Skeletal muscle satellite cell (primary cell): Measurements from ENCODE around the gene ADAMTS16. TPM values are rescaled to one million over a fixed set of nuclear protein-coding genes. Genes with fewer than 3 reads are reported as not detected.

Experiments
- H3K27me3 ChIP-seq: 2 replicates; pipeline ENCODE4 v1.7.0; 2013; ENCODE audit warnings: low read length; ENCODE audit not compliant: control insufficient read depth, insufficient read depth
- H3K36me3 ChIP-seq: 2 replicates; pipeline ENCODE4 v1.7.0; 2013; ENCODE audit warnings: mild to moderate bottlenecking, control low read depth, low read length; ENCODE audit not compliant: insufficient read depth
- H3K4me1 ChIP-seq: 2 replicates; pipeline ENCODE4 v1.7.0; 2013; ENCODE audit warnings: low read length; ENCODE audit not compliant: control insufficient read depth, insufficient read depth
- H3K4me2 ChIP-seq: 2 replicates; pipeline ENCODE4 v1.7.0; 2013; ENCODE audit warnings: mild to moderate bottlenecking, low read length
- H3K4me3 ChIP-seq: 2 replicates; pipeline ENCODE4 v1.7.0; 2013; ENCODE audit warnings: low read length
- H3K9ac ChIP-seq: 2 replicates; pipeline ENCODE4 v1.7.0; 2013; ENCODE audit warnings: mild to moderate bottlenecking, low read depth, low read length, moderate library complexity
- H3K9me3 ChIP-seq: replicated peaks from 2 replicates; pipeline ENCODE4 v1.7.0; 2013; ENCODE audit warnings: mild to moderate bottlenecking, control low read depth, low read length
- small RNA-seq: library from RNA; depleted of rRNA; stranded (forward); fragments of <200 nt; gene quantifications from one replicate; pipeline ENCODE3, GENCODE V24; 2012

ADAMTS16 gene

GRCh38 chr5:5359618-5360017 lies 219.5 kb downstream of the ADAMTS16 start:
- Histone ChIP-seq H3K4me2 (no peak overlapping the region), H3K9ac (no peak overlapping the region), H3K36me3 (no peaks in the 10 kb centered on the region), H3K27me3 (peaks cover 7% of the 10 kb centered on the region), H3K4me1 (no peaks in the 10 kb centered on the region), H3K4me3 (no peak overlapping the region), H3K9me3 (no peaks in the 10 kb centered on the region)

- no peaks in the 10 kb centered on the region for H3K9me3 ChIP-seq
- H3K9ac ChIP-seq, result no peak overlapping the region
- no peak overlapping the region for H3K4me3 ChIP-seq
- H3K4me1 ChIP-seq, result no peaks in the 10 kb centered on the region
- no peak overlapping the region for H3K4me2 ChIP-seq
- no peaks in the 10 kb centered on the region for H3K36me3 ChIP-seq
- H3K27me3 ChIP-seq, result peaks cover 7% of the 10 kb centered on the region
Observed at GRCh38 chr5:5360363-5360940, 220.3 kb downstream of the ADAMTS16 start.

- no peaks in the 10 kb centered on the region for H3K4me1 ChIP-seq
- H3K4me2 ChIP-seq, result no peak overlapping the region
- no peaks in the 10 kb centered on the region for H3K36me3 ChIP-seq
- no peak overlapping the region for H3K4me3 ChIP-seq
- H3K9me3 ChIP-seq, result no peaks in the 10 kb centered on the region
- H3K9ac ChIP-seq, result no peak overlapping the region
- peaks cover 7% of the 10 kb centered on the region for H3K27me3 ChIP-seq
Observed at GRCh38 chr5:5360941-5361520, 220.9 kb downstream of the ADAMTS16 start.

- no peaks in the 10 kb centered on the region for H3K4me1 ChIP-seq
- no peak overlapping the region for H3K4me3 ChIP-seq
- no peaks in the 10 kb centered on the region for H3K36me3 ChIP-seq
- H3K9me3 ChIP-seq, result no peaks in the 10 kb centered on the region
- peaks cover 7% of the 10 kb centered on the region for H3K27me3 ChIP-seq
- H3K9ac ChIP-seq, result no peak overlapping the region
- H3K4me2 ChIP-seq, result no peak overlapping the region
Observed at GRCh38 chr5:5363045-5363444, 222.9 kb downstream of the ADAMTS16 start.

- H3K4me2 ChIP-seq, result no peak overlapping the region
- no peaks in the 10 kb centered on the region for H3K4me1 ChIP-seq
- H3K27me3 ChIP-seq, result peaks cover 7% of the 10 kb centered on the region
- no peaks in the 10 kb centered on the region for H3K36me3 ChIP-seq
- H3K4me3 ChIP-seq, result no peak overlapping the region
- H3K9me3 ChIP-seq, result no peaks in the 10 kb centered on the region
- no peak overlapping the region for H3K9ac ChIP-seq
Observed at GRCh38 chr5:5364932-5365331, 224.8 kb downstream of the ADAMTS16 start.

GRCh38 chr5:5367739-5368138 lies 227.6 kb downstream of the ADAMTS16 start:
- H3K36me3 ChIP-seq, result no peaks in the 10 kb centered on the region
- no peak overlapping the region for H3K4me2 ChIP-seq
- H3K9ac ChIP-seq, result no peak overlapping the region
- H3K9me3 ChIP-seq, result no peaks in the 10 kb centered on the region
- no peaks in the 10 kb centered on the region for H3K27me3 ChIP-seq
- H3K4me3 ChIP-seq, result no peak overlapping the region
- H3K4me1 ChIP-seq, result no peaks in the 10 kb centered on the region

GRCh38 chr5:5369051-5369605 lies 229.0 kb downstream of the ADAMTS16 start:
- Histone ChIP-seq H3K27me3 (no peaks in the 10 kb centered on the region), H3K4me2 (no peak overlapping the region), H3K36me3 (no peaks in the 10 kb centered on the region), H3K9me3 (no peaks in the 10 kb centered on the region), H3K4me1 (peaks cover 12% of the 10 kb centered on the region), H3K4me3 (no peak overlapping the region), H3K9ac (no peak overlapping the region)

Small RNA genes lying within 50 kb of the gene (small RNA-seq; reads per million reads assigned to genes)
- gene RN7SKP73, result not detected
